MM.1S (cell line): ENCODE data around the gene DCTN2.

Experiments used
- EZH2 ChIP-seq: fragments of 300-600 bp; sonication (generic); optimal IDR thresholded peaks from 2 replicates; pipeline ENCODE3; 2017; ENCODE audit warnings: low read depth, mild to moderate bottlenecking, antibody characterized with exemption, low read length, mixed read lengths
- TF ChIP-seq, protein P1 (sequence below): fragments of 300-600 bp; sonication (generic); IDR thresholded peaks from 2 replicates; pipeline ENCODE4 v1.5.1; 2016; ENCODE audit warnings: antibody characterized with exemption, low read length, mixed read lengths

DNA sequence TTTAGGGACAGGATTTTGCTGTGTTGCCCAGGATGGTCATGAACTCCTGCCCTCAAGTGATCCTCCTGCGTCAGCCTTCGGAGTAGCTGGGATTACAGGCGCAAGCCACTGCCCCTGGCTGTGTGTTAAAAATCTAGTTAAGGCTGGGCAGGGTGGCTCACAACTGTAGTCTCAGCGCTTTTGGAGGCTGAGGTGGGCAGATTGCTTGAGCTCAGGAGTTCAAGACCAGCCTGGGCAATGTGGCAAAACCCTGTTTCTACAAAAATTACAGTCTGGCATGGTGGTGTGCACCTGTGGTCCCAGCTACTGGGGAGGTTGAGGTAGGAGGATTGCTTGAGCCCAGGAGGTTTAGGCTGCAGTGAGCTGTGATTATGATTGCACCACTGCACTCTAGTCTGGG is 35.8 kb downstream of the DCTN2 start:
- TF ChIP-seq, protein P1, sequence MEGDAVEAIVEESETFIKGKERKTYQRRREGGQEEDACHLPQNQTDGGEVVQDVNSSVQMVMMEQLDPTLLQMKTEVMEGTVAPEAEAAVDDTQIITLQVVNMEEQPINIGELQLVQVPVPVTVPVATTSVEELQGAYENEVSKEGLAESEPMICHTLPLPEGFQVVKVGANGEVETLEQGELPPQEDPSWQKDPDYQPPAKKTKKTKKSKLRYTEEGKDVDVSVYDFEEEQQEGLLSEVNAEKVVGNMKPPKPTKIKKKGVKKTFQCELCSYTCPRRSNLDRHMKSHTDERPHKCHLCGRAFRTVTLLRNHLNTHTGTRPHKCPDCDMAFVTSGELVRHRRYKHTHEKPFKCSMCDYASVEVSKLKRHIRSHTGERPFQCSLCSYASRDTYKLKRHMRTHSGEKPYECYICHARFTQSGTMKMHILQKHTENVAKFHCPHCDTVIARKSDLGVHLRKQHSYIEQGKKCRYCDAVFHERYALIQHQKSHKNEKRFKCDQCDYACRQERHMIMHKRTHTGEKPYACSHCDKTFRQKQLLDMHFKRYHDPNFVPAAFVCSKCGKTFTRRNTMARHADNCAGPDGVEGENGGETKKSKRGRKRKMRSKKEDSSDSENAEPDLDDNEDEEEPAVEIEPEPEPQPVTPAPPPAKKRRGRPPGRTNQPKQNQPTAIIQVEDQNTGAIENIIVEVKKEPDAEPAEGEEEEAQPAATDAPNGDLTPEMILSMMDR = no peak
- TF ChIP-seq EZH2 = no peak
